IgD-negative memory B cell (primary cell): ENCODE measurements around the gene SLC27A5. TPM values are rescaled to one million over a fixed set of nuclear protein-coding genes. Genes with fewer than 3 reads are reported as not detected.

Source experiments
- H3K27ac Mint-ChIP-seq, 3 donors: one replicate each; pipeline ENCODE4 v1.8.0; 2020 to 2022; ENCODE audit warnings: mild to moderate bottlenecking in 3 of 3, mixed read lengths in 3 of 3, moderate library complexity in 1 of 3
- H3K27me3 Mint-ChIP-seq: one replicate; pipeline ENCODE4 v1.8.0; 2021; ENCODE audit warnings: mixed read lengths
- H3K36me3 Mint-ChIP-seq: one replicate; pipeline ENCODE4 v1.8.0; 2020; ENCODE audit warnings: mild to moderate bottlenecking, mixed read lengths
- H3K4me1 Mint-ChIP-seq, 3 donors: one replicate each; pipeline ENCODE4 v1.8.0; 2020 to 2022; ENCODE audit warnings: mixed read lengths in 3 of 3, mild to moderate bottlenecking in 1 of 3
- H3K4me3 Mint-ChIP-seq, 4 donors: one replicate each; pipeline ENCODE4 v1.8.0; 2020 to 2022; ENCODE audit warnings: mild to moderate bottlenecking in 4 of 4, mixed read lengths in 4 of 4, moderate library complexity in 3 of 4
- H3K9me3 Mint-ChIP-seq, 3 donors: one replicate each; pipeline ENCODE4 v1.8.0; 2020 to 2021; ENCODE audit warnings: mixed read lengths in 3 of 3, mild to moderate bottlenecking in 1 of 3
- polyA plus RNA-seq: library from polyadenylated mRNA; unstranded; fragments of 300-500 nt; fragmentation: Illumina TruSeq; gene quantifications from one replicate; pipeline ENCODE4 v1.2.3, GENCODE V29; 2021

Gene SLC27A5
- polyA plus RNA-seq: 10.3 TPM

GRCh38 chr19:58511353-58512208 lies at the start of gene SLC27A5:
SLC27A5 (minus strand) TSS chr19:58511992; CDS start chr19:58511955, 37 bp downstream.
- Mint-ChIP-seq H3K36me3 (peaks cover 6% of the 10 kb centered on the region), H3K27ac (no peak within 1 kb of the TSS), H3K9me3 (peaks cover 0 to 8% (median 6%) of the 10 kb centered on the region in 3 donors), H3K4me1 (peaks cover 4 to 13% (median 6%) of the 10 kb centered on the region in 3 donors), H3K27me3 (no peaks in the 10 kb centered on the region), H3K4me3 (peak within 1 kb of the TSS in 1 of 4 donors; percentile 51)

- H3K4me1 Mint-ChIP-seq: peaks cover 14 to 37% (median 37%) of the 10 kb centered on the region in 3 donors
- no peaks in the 10 kb centered on the region for H3K9me3 Mint-ChIP-seq
- H3K36me3 Mint-ChIP-seq: peaks cover 7% of the 10 kb centered on the region
- H3K27me3 Mint-ChIP-seq: peaks cover 2% of the 10 kb centered on the region
- peak overlapping the region in 3 of 4 donors; percentile 3 to 99 (median 41) for H3K4me3 Mint-ChIP-seq
- peak overlapping the region in 1 of 3 donors; percentile 99 for H3K27ac Mint-ChIP-seq
These were observed 49.1 kb upstream of the SLC27A5 start for GRCh38 chr19:58560921-58561320.

DNA sequence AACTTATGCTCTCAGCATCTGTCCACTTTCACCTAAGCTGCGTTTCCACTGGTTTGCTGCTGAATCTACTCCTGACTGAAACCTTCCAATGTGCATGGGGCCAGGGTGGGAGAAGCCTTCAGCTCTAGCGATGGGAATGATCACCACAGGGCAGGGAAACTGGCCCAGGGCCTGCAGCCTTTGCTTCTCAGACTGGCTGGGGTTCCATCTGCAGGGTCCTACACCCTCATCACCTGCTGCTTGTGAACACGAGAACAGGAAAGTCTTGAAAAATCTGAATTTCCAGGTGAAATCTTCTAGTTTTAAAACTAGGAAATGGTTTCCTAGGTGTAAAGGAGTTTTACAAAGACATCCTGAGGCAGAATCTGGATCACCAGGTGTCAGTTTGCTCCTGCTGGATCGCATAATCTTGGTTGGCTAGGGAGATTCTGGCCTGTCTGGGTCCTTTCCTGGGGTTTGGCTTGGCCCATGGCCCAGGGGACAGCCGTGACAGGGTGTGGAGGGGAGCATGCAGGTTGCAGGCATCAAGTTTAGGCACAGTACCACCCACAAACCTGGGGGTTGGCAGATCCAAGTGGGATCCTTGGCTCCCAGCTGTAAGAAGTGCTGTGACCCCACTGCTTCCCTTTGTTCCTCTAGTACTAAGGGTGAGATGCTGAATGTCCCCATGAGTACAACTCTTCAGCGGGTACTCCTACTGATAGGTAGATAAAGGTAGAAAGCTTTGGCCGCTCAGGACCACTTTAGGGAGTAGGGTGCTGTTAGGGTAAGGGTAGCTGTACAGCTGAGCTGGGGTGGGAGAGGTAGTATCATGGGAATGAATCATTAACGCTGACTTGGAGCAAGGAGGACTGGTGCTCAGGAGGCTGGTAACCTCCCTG lies 48.5 kb upstream of the SLC27A5 start:
- Mint-ChIP-seq H3K27me3 (peaks cover 2% of the 10 kb centered on the region), H3K4me1 (peaks cover 16 to 40% (median 39%) of the 10 kb centered on the region in 3 donors), H3K9me3 (no peaks in the 10 kb centered on the region), H3K36me3 (peaks cover 7% of the 10 kb centered on the region), H3K4me3 (peak overlapping the region; percentile 96 to 99 (median 98)), H3K27ac (peak overlapping the region in 2 of 3 donors; percentile 98 to 99)

GRCh38 chr19:58559275-58560006 lies 47.6 kb upstream of the SLC27A5 start:
- Mint-ChIP-seq H3K36me3 (peaks cover 6% of the 10 kb centered on the region), H3K4me1 (peaks cover 24 to 43% (median 42%) of the 10 kb centered on the region in 3 donors), H3K27ac (peak overlapping the region; percentile 98 to 100 (median 99)), H3K4me3 (peak overlapping the region; percentile 96 to 99 (median 98)), H3K27me3 (peaks cover 2% of the 10 kb centered on the region), H3K9me3 (no peaks in the 10 kb centered on the region)

GRCh38 chr19:58558623-58559274 lies 47.0 kb upstream of the SLC27A5 start:
- Mint-ChIP-seq H3K4me3 (peak overlapping the region; percentile 96 to 99 (median 98)), H3K9me3 (no peaks in the 10 kb centered on the region), H3K4me1 (peaks cover 29 to 46% (median 46%) of the 10 kb centered on the region in 3 donors), H3K27ac (peak overlapping the region; percentile 98 to 100 (median 99)), H3K36me3 (peaks cover 6% of the 10 kb centered on the region), H3K27me3 (peaks cover 2% of the 10 kb centered on the region)

- peaks cover 8% of the 10 kb centered on the region for H3K36me3 Mint-ChIP-seq
- H3K27me3 Mint-ChIP-seq: no peaks in the 10 kb centered on the region
- peak within 1 kb of the TSS; percentile 98 to 100 (median 99) for H3K27ac Mint-ChIP-seq
- H3K9me3 Mint-ChIP-seq: no peaks in the 10 kb centered on the region
- peak within 1 kb of the TSS; percentile 96 to 99 (median 98) for H3K4me3 Mint-ChIP-seq
- peaks cover 27 to 44% (median 41%) of the 10 kb centered on the region in 3 donors for H3K4me1 Mint-ChIP-seq
These were observed 46.4 kb upstream of the SLC27A5 start, which contains the start of gene UBE2M for GRCh38 chr19:58558066-58558622. UBE2M (minus strand) TSS chr19:58558611; CDS start chr19:58558381, 230 bp downstream.

- peaks cover 32 to 47% (median 39%) of the 10 kb centered on the region in 3 donors for H3K4me1 Mint-ChIP-seq
- H3K27ac Mint-ChIP-seq: peak overlapping the region; percentile 84 to 100 (median 99)
- H3K36me3 Mint-ChIP-seq: peaks cover 8% of the 10 kb centered on the region
- no peaks in the 10 kb centered on the region for H3K9me3 Mint-ChIP-seq
- no peaks in the 10 kb centered on the region for H3K27me3 Mint-ChIP-seq
- peak overlapping the region; percentile 96 to 99 (median 98) for H3K4me3 Mint-ChIP-seq
These were observed 45.7 kb upstream of the SLC27A5 start for GRCh38 chr19:58557221-58558065.

GRCh38 chr19:58556622-58557220 lies 44.9 kb upstream of the SLC27A5 start:
- H3K36me3 Mint-ChIP-seq: peaks cover 8% of the 10 kb centered on the region
- peak overlapping the region; percentile 78 to 99 (median 96) for H3K4me3 Mint-ChIP-seq
- peaks cover 32 to 45% (median 39%) of the 10 kb centered on the region in 3 donors for H3K4me1 Mint-ChIP-seq
- no peaks in the 10 kb centered on the region for H3K9me3 Mint-ChIP-seq
- H3K27me3 Mint-ChIP-seq: no peaks in the 10 kb centered on the region
- peak overlapping the region in 2 of 3 donors; percentile 99 to 100 for H3K27ac Mint-ChIP-seq

DNA sequence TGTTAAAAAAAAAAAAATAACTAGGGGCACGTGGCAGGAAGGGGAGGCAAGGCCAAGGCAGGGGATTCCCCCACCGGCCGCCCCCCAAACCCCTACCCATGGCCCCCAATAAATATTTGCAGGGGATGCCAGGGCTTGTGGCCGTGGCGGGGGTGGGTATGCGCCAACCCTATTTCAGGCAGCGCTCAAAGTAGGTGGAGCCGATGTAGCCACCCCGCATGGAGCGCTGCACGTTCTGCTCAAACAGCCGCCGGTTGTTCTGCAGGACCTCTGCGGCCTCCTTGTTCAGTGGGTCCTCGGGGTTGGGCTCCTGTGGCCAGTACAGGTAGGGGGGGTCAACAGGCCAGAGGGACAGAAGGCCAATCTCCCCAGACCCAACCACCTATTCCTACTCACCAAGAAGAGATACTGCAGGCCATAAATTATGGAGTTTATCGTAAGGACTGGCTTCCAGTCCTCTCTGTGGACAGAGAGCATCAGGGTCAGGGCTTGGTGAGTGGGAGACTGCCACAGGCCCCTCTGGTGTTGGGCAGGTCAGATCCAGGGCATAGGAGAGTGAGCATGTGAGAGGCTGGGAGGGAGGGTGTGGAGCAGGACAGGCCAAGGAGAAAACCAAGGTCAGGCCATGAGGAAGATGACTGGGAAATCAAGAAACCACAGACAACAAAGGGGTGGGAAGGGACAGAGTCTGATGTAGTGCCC lies 44.3 kb upstream of the SLC27A5 start:
- Mint-ChIP-seq H3K36me3 (peaks cover 8% of the 10 kb centered on the region), H3K4me3 (peak overlapping the region; percentile 41 to 99 (median 87)), H3K27ac (peak overlapping the region; percentile 99 to 100 (median 99)), H3K27me3 (no peaks in the 10 kb centered on the region), H3K4me1 (peaks cover 32 to 40% (median 35%) of the 10 kb centered on the region in 3 donors), H3K9me3 (no peaks in the 10 kb centered on the region)

- Mint-ChIP-seq H3K4me1 (peaks cover 32 to 40% (median 35%) of the 10 kb centered on the region in 3 donors), H3K36me3 (peaks cover 8% of the 10 kb centered on the region)
These were observed 43.6 kb upstream of the SLC27A5 start for GRCh38 chr19:58555369-58555885.

DNA sequence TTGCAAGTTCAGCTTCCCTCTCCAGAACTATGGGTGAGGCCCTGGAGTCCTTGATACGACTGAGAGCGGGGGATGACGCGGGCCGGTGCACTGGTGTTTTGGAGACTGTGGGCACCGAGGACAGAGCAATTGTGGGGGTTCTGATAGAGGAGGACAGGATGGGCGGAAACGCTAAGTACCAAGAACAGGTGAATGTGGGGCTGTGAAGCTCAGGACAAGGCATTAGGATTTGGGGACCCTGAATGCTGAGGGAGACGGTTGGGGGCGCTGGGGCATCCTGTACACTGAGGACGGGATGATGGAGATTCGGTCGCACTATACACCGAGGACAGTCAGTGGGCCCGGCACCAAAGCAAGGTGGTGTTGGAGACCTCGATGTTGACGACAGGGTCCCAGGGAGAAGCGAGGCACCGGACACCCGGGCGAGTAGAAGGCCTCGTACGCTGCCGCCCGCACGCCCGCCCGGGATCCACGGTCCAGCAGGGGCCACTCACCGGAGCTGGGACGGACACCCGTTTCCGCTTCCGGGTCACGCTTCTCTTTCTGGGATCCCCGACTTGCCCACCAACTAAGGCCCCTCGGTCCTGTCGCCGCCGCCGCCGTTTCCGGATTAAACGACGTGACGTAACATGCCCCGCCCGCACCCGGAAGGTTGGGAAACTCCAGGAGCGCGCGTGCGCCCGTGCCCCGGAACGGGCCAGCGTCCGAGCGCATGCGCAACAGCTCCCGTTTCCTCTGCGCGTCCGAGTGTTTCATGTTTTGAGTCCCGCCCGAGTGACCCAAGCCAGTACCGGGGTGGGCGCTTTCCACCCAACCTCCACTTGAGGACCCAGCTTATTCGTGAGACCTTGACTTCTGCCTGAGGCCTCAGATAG lies 42.9 kb upstream of the SLC27A5 start, which contains the start of gene CHMP2A:
Gene CHMP2A, minus strand, starts transcription at position 612 of the 875 bp plus-strand sequence. CDS start 893 bp downstream, outside the sequence.
- Mint-ChIP-seq H3K36me3 (peaks cover 8% of the 10 kb centered on the region), H3K27ac (peak within 1 kb of the TSS; percentile 99 to 100 (median 99)), H3K4me3 (peak within 1 kb of the TSS; percentile 93 to 99 (median 95)), H3K9me3 (no peaks in the 10 kb centered on the region), H3K4me1 (peaks cover 32 to 38% (median 35%) of the 10 kb centered on the region in 3 donors), H3K27me3 (no peaks in the 10 kb centered on the region)

More at GRCh38 chr19:58555369-58555885, 43.6 kb upstream of the SLC27A5 start:
- no peaks in the 10 kb centered on the region for H3K9me3 Mint-ChIP-seq
- peak overlapping the region; percentile 99 to 100 (median 99) for H3K27ac Mint-ChIP-seq
- no peaks in the 10 kb centered on the region for H3K27me3 Mint-ChIP-seq
- peak overlapping the region; percentile 93 to 99 (median 95) for H3K4me3 Mint-ChIP-seq
